ENCODE data around the gene CAT. TPM values are rescaled to one million over a fixed set of nuclear protein-coding genes. Genes with fewer than 3 reads are reported as not detected.

The CAT gene
- total and polyA plus RNA-seq, 10 donors = 55.2 to 149 (median 110) TPM

DNA sequence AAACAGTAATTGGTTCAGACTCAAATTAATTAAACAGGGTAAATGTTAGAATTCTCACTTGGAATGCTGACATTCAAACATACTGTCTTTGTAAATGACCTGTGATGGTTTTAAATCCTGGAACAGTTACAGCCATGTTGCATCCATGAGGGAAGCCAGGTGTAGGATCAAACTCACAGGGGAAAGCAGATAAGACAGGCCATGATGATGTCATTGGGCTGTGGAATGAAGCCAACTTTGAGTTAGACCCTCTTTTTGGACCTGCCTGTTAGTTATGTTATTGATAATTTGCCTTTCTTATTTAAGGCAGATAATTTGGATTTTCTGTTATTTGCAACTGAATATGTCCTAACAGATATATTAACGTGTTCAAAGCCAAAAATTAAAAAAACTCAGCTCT is 41.6 kb upstream of the CAT start:
- 69 to 85% (median 76%) methylated on average over 1 of the region's 1 CpG for WGBS, 5 donors
- DNase-seq = no peak
- Histone ChIP-seq H3K4me1 (no peaks in the 10 kb centered on the region), H3K36me3 (no peaks in the 10 kb centered on the region), H3K4me3 (no peak overlapping the region), H3K27me3 (replicated peaks in 1 of 7) (no peaks in the 10 kb centered on the region), H3K9me3 (peaks cover 6 to 29% (median 19%) of the 10 kb centered on the region in 8 donors), H3K27ac (no peak overlapping the region)
- intact Hi-C loops (cut with DNase I; ENCODE audit: low total_unique reads) = no loop called here
- TF ChIP-seq POLR2AphosphoS5 (IDR thresholded peaks at IDR 0.05) (no peak), POLR2A (IDR thresholded peaks at IDR 0.05) (no peak)
- TF ChIP-seq, protein P1, sequence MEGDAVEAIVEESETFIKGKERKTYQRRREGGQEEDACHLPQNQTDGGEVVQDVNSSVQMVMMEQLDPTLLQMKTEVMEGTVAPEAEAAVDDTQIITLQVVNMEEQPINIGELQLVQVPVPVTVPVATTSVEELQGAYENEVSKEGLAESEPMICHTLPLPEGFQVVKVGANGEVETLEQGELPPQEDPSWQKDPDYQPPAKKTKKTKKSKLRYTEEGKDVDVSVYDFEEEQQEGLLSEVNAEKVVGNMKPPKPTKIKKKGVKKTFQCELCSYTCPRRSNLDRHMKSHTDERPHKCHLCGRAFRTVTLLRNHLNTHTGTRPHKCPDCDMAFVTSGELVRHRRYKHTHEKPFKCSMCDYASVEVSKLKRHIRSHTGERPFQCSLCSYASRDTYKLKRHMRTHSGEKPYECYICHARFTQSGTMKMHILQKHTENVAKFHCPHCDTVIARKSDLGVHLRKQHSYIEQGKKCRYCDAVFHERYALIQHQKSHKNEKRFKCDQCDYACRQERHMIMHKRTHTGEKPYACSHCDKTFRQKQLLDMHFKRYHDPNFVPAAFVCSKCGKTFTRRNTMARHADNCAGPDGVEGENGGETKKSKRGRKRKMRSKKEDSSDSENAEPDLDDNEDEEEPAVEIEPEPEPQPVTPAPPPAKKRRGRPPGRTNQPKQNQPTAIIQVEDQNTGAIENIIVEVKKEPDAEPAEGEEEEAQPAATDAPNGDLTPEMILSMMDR (IDR thresholded peaks at IDR 0.05 in 8 of 11, conservative IDR thresholded peaks at IDR 0.05 in 3 of 11) = no peak

DNA sequence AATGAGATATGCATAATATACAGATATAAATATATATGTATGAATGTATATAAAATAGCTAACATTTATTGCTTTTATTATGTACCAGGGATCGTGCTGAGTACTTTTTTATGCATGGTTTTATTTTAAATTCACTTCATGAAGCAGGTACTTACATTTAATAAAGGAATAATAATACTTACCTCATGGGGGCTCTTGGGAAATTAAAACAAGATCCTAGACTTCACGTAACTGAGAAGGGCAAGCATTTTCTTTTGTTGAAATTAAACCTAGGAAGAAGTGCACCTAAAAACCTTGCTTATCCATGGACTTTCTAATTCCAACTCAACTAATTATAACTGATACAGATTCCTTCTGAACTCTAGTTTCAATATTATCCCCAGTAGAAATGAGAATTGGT is 40.9 kb upstream of the CAT start:
- TF ChIP-seq, protein P1 (IDR thresholded peaks at IDR 0.05 in 8 of 11, conservative IDR thresholded peaks at IDR 0.05 in 3 of 11) = no peak
- TF ChIP-seq POLR2AphosphoS5 (IDR thresholded peaks at IDR 0.05) = no peak
- TF ChIP-seq POLR2A (IDR thresholded peaks at IDR 0.05) = no peak
- no peaks in the 10 kb centered on the region for H3K4me1 ChIP-seq
- H3K4me3 ChIP-seq = no peak overlapping the region
- no peaks in the 10 kb centered on the region for H3K27me3 ChIP-seq (replicated peaks in 1 of 7)
- DNase-seq = no peak
- peaks cover 6 to 23% (median 16%) of the 10 kb centered on the region in 8 donors for H3K9me3 ChIP-seq
- H3K27ac ChIP-seq = no peak overlapping the region
- WGBS, 5 donors = 68 to 86% (median 78%) methylated on average over 2 of the region's 2 CpGs
- no peaks in the 10 kb centered on the region for H3K36me3 ChIP-seq
- intact Hi-C loops (cut with DNase I; ENCODE audit: low total_unique reads) = no loop called here

DNA sequence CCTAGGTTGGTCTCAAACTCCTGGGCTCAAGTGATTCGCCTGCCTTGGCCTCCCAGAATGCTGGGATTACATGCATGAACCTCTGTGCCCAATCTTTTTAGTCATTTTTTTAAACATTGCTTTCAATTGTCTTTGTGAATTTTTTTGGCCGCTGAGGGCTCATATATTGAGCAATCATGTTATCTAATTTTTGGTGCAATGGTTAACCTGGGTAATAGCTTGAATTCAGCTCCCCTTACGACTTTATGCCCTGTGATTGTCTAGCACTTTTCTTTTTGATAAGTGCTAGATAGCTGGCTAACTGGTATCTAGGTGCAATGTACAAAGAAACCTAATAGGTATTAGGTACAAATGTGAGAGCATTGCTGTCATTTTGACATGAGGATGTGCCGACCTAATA is 35.3 kb upstream of the CAT start:
- H3K36me3 ChIP-seq = no peaks in the 10 kb centered on the region
- intact Hi-C loops (cut with DNase I; ENCODE audit: low total_unique reads) = no loop called here
- no peak for DNase-seq
- WGBS, 5 donors = 75 to 83% (median 83%) methylated on average over 4 of the region's 4 CpGs
- H3K4me3 ChIP-seq = no peak overlapping the region
- TF ChIP-seq, protein P1 (IDR thresholded peaks at IDR 0.05 in 8 of 11, conservative IDR thresholded peaks at IDR 0.05 in 3 of 11) = no peak
- TF ChIP-seq POLR2A (IDR thresholded peaks at IDR 0.05) = no peak
- TF ChIP-seq POLR2AphosphoS5 (IDR thresholded peaks at IDR 0.05) = no peak
- peaks cover 0 to 6% (median 0%) of the 10 kb centered on the region in 7 donors for H3K27me3 ChIP-seq (replicated peaks in 1 of 7)
- H3K4me1 ChIP-seq = peaks cover 0 to 9% (median 0%) of the 10 kb centered on the region in 6 donors
- no peak overlapping the region for H3K27ac ChIP-seq
- H3K9me3 ChIP-seq = no peaks in the 10 kb centered on the region

DNA sequence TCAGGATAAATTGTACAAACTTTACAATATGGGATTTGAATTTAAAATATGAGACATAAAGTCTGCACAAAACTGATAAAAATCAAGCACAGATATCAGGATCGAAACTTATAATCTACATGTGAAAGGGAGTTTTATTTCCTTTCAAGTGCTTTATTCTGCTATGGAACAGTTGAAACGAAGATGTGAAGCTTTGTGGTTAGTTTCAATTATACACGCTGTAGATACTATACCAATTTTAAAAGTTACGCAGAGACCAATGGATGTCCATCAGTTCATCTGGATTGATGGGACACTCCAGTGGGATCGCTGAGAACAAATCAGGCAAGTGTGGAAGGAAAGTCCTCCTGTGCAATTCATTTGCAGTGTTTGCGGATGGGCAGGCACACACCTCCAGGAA is 34.5 kb upstream of the CAT start:
- no peak for DNase-seq
- Histone ChIP-seq H3K27ac (no peak overlapping the region), H3K4me3 (no peak overlapping the region), H3K4me1 (peaks cover 0 to 9% (median 0%) of the 10 kb centered on the region in 6 donors), H3K36me3 (no peaks in the 10 kb centered on the region), H3K27me3 (replicated peaks in 1 of 7) (peaks cover 0 to 6% (median 0%) of the 10 kb centered on the region in 7 donors), H3K9me3 (no peaks in the 10 kb centered on the region)
- TF ChIP-seq, protein P1 (IDR thresholded peaks at IDR 0.05 in 8 of 11, conservative IDR thresholded peaks at IDR 0.05 in 3 of 11) = no peak
- TF ChIP-seq POLR2A (IDR thresholded peaks at IDR 0.05) (no peak), POLR2AphosphoS5 (IDR thresholded peaks at IDR 0.05) (no peak)
- 76 to 91% (median 82%) methylated on average over 6 of the region's 6 CpGs for WGBS, 5 donors
- intact Hi-C loops (cut with DNase I; ENCODE audit: low total_unique reads) = no loop called here
